ENCODE data around the gene LRP1B. TPM values are rescaled to one million over a fixed set of nuclear protein-coding genes. Genes with fewer than 3 reads are reported as not detected.

The LRP1B gene
- polyA plus RNA-seq, 2 of the 4 experiments (the other 2 are of a cell fraction): 0.03 TPM; not detected in 1

DNA sequence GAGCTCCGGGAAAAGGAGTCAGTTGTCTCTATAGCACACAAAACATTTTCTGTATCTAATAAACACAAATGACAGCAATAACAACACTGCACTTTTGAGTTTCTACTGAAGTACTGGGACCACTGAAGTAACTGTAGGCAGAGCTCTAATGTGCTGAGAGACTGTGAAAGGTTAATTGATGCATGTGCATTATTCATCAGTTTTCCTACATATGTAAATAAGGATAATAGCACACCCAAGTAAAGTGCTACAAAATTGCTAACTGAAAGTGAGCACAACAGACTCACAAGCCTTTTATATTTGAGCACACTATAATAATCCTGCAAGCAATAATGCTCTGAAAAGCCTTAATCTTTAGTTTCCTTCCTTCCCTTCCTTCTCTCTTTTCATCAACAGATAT lies 1051.6 kb downstream of the LRP1B start:
- no peaks in the 10 kb centered on the region for H3K9me3 ChIP-seq
- WGBS (ENCODE audit: missing lambda C conversion rate): 30% methylated on average over 1 of the region's 1 CpG
- no peak overlapping the region for H3K27ac ChIP-seq
- FAIRE-seq (no peak), ATAC-seq (no peak), DNase-seq (ENCODE audit: low read depth in 1 of 2, low spot score in 1 of 2) (no peak)
- ChIA-PET CTCF (no interaction called here), POLR2A (no interaction called here)
- H3K4me2 ChIP-seq: no peak overlapping the region
- H3K4me1 ChIP-seq: no peaks in the 10 kb centered on the region
- no peak for TF ChIP-seq PHF8 (IDR thresholded peaks at IDR 0.05; ENCODE audit: borderline replicate concordance, low read depth)
- TF ChIP-seq, protein P1, sequence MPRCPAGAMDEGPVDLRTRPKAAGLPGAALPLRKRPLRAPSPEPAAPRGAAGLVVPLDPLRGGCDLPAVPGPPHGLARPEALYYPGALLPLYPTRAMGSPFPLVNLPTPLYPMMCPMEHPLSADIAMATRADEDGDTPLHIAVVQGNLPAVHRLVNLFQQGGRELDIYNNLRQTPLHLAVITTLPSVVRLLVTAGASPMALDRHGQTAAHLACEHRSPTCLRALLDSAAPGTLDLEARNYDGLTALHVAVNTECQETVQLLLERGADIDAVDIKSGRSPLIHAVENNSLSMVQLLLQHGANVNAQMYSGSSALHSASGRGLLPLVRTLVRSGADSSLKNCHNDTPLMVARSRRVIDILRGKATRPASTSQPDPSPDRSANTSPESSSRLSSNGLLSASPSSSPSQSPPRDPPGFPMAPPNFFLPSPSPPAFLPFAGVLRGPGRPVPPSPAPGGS (IDR thresholded peaks at IDR 0.05): no peak
- TF ChIP-seq, protein P2, sequence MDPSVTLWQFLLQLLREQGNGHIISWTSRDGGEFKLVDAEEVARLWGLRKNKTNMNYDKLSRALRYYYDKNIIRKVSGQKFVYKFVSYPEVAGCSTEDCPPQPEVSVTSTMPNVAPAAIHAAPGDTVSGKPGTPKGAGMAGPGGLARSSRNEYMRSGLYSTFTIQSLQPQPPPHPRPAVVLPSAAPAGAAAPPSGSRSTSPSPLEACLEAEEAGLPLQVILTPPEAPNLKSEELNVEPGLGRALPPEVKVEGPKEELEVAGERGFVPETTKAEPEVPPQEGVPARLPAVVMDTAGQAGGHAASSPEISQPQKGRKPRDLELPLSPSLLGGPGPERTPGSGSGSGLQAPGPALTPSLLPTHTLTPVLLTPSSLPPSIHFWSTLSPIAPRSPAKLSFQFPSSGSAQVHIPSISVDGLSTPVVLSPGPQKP (IDR thresholded peaks at IDR 0.05; ENCODE audit: low read depth, low read length): no peak
- no peak for TF ChIP-seq NFE2L2 (conservative IDR thresholded peaks at IDR 0.05; ENCODE audit: low read length)
- TF ChIP-seq SREBF2 (IDR thresholded peaks at IDR 0.05): no peak
- TF ChIP-seq MYC (IDR thresholded peaks at IDR 0.05; ENCODE audit: borderline replicate concordance, low read length): no peak
- TF ChIP-seq BHLHE40 (IDR thresholded peaks at IDR 0.05; ENCODE audit: low read depth, low read length): no peak
- TF ChIP-seq RAD21 (conservative IDR thresholded peaks at IDR 0.05 in 1 of 2, IDR thresholded peaks at IDR 0.05 in 1 of 2): no peak
- TF ChIP-seq CEBPB (IDR thresholded peaks at IDR 0.05): no peak
- no peak for TF ChIP-seq ESRRA (IDR thresholded peaks at IDR 0.05; ENCODE audit: borderline replicate concordance, low read length)
- TF ChIP-seq, protein P3, sequence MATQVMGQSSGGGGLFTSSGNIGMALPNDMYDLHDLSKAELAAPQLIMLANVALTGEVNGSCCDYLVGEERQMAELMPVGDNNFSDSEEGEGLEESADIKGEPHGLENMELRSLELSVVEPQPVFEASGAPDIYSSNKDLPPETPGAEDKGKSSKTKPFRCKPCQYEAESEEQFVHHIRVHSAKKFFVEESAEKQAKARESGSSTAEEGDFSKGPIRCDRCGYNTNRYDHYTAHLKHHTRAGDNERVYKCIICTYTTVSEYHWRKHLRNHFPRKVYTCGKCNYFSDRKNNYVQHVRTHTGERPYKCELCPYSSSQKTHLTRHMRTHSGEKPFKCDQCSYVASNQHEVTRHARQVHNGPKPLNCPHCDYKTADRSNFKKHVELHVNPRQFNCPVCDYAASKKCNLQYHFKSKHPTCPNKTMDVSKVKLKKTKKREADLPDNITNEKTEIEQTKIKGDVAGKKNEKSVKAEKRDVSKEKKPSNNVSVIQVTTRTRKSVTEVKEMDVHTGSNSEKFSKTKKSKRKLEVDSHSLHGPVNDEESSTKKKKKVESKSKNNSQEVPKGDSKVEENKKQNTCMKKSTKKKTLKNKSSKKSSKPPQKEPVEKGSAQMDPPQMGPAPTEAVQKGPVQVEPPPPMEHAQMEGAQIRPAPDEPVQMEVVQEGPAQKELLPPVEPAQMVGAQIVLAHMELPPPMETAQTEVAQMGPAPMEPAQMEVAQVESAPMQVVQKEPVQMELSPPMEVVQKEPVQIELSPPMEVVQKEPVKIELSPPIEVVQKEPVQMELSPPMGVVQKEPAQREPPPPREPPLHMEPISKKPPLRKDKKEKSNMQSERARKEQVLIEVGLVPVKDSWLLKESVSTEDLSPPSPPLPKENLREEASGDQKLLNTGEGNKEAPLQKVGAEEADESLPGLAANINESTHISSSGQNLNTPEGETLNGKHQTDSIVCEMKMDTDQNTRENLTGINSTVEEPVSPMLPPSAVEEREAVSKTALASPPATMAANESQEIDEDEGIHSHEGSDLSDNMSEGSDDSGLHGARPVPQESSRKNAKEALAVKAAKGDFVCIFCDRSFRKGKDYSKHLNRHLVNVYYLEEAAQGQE (IDR thresholded peaks at IDR 0.05): no peak
- no peak for TF ChIP-seq HEYL (CRISPR knock-in tag; IDR thresholded peaks at IDR 0.05)
- TF ChIP-seq HOXB5 (CRISPR knock-in tag; IDR thresholded peaks at IDR 0.05): no peak
- TF ChIP-seq EHF (CRISPR knock-in tag; IDR thresholded peaks at IDR 0.05): no peak
- TF ChIP-seq MAZ (IDR thresholded peaks at IDR 0.05; ENCODE audit: borderline replicate concordance, low read depth, low read length): no peak
- no peak for TF ChIP-seq KDM1A (IDR thresholded peaks at IDR 0.05; ENCODE audit: low read depth)
- TF ChIP-seq, protein P4, sequence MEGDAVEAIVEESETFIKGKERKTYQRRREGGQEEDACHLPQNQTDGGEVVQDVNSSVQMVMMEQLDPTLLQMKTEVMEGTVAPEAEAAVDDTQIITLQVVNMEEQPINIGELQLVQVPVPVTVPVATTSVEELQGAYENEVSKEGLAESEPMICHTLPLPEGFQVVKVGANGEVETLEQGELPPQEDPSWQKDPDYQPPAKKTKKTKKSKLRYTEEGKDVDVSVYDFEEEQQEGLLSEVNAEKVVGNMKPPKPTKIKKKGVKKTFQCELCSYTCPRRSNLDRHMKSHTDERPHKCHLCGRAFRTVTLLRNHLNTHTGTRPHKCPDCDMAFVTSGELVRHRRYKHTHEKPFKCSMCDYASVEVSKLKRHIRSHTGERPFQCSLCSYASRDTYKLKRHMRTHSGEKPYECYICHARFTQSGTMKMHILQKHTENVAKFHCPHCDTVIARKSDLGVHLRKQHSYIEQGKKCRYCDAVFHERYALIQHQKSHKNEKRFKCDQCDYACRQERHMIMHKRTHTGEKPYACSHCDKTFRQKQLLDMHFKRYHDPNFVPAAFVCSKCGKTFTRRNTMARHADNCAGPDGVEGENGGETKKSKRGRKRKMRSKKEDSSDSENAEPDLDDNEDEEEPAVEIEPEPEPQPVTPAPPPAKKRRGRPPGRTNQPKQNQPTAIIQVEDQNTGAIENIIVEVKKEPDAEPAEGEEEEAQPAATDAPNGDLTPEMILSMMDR (IDR thresholded peaks at IDR 0.05): no peak
- no peak for TF ChIP-seq EP300 (IDR thresholded peaks at IDR 0.05)
- H3K4me3 ChIP-seq: no peak overlapping the region

DNA sequence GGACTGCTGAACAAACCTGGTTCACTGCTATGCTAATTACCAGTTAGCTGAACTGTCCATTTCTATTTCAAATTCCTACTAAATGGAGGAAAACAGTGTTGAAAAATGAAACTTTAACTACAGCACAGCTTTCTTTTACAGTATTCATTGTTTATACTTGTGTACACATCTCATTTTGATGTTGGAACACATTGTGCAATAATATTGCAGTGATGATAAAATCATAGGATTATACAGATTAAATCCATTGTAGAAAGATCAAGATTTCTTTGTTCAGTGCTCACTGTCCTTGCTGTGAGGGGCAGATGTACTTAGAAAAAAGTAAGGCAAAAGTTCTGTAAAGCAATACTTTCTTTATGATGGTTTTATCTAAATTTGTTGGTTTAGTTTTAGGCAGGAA lies 1055.1 kb downstream of the LRP1B start:
- no peak overlapping the region for H3K4me2 ChIP-seq
- no peaks in the 10 kb centered on the region for H3K9me3 ChIP-seq
- CTCF ChIA-PET: interaction anchor here (0.6 kb wide), 1 partner anchor 291 kb away, joined by 3 read pairs; no protein-coding TSS in a partner anchor
- no peak overlapping the region for H3K4me3 ChIP-seq
- no peaks in the 10 kb centered on the region for H3K4me1 ChIP-seq
- H3K27ac ChIP-seq: no peak overlapping the region
- TF ChIP-seq SMC3 (IDR thresholded peaks at IDR 0.05): no peak
- no peak for TF ChIP-seq RAD21 (conservative IDR thresholded peaks at IDR 0.05 in 1 of 2, IDR thresholded peaks at IDR 0.05 in 1 of 2)
- TF ChIP-seq, protein P4 (IDR thresholded peaks at IDR 0.05): no peak
- TF ChIP-seq, protein P1 (IDR thresholded peaks at IDR 0.05): no peak
- no peak for TF ChIP-seq MAZ (IDR thresholded peaks at IDR 0.05; ENCODE audit: borderline replicate concordance, low read depth, low read length)
- TF ChIP-seq, protein P3 (IDR thresholded peaks at IDR 0.05): no peak
- DNase-seq (ENCODE audit: low read depth in 1 of 2, low spot score in 1 of 2) (no peak), ATAC-seq (no peak), FAIRE-seq (no peak)
- POLR2A ChIA-PET: no interaction called here

Measured in A549 (cell line).